HCT116 (cell line): ENCODE data around the gene INPP5K. TPM values are rescaled to one million over a fixed set of nuclear protein-coding genes. Genes with fewer than 3 reads are reported as not detected.

Experiments used
- ATAC-seq: fragments of 200-7000 bp; cut with Tn5 transposase; 2 replicates; pipeline ENCODE4 v1.9.1; 2020; ENCODE audit warnings: mild to moderate bottlenecking, moderate library complexity
- BruUV-seq: library from RNA; stranded (reverse); fragments of 400-500 nt; replicated peaks from 2 replicates; lab custom pipeline; 2021; lab: Mats Ljungman, UMichigan
- CTCF ChIA-PET: fragments of 300-600 bp; sonication (Branson Sonifier 250); formaldehyde crosslinking; loops from one replicate; lab custom pipeline; 2021; ENCODE audit warnings: antibody characterized with exemption; lab: Charles Lee
- POLR2A ChIA-PET: fragments of 300-600, 350-600 bp; sonication (Branson Sonifier 250); formaldehyde crosslinking; loops from one replicate; lab custom pipeline; 2021; ENCODE audit warnings: antibody characterized with exemption; lab: Charles Lee
- RAD21 ChIA-PET, 2 experiments: fragments of 300-600 bp; sonication (Branson Sonifier 250); formaldehyde crosslinking; loops; one replicate each; lab custom pipeline; 2023; ENCODE audit warnings: low total read pairs in 2 of 2; ENCODE audit not compliant: uncharacterized antibody in 2 of 2, unreplicated experiment in 2 of 2, low non-redundant PET in 1 of 2; lab: Charles Lee
- DNase-seq: peaks from one replicate; pipeline ENCODE4 v3.0.0-alpha.2; 2010; ENCODE audit warnings: low read depth, low spot score
- H2AFZ ChIP-seq: fragments of 200-600 bp; shearing (Covaris generic), sonication (generic); 2 replicates; pipeline ENCODE4 v1.6.1; 2017; ENCODE audit warnings: low read depth, mixed run types, mixed read lengths, antibody characterized with exemption, low read length; ENCODE audit not compliant: poor library complexity, severe bottlenecking
- H3K27ac ChIP-seq: 2 replicates; pipeline ENCODE4 v1.5.1; 2012; ENCODE audit warnings: low read depth, low read length
- H3K27me3 ChIP-seq: fragments of 200-600 bp; sonication (generic); 2 replicates; pipeline ENCODE4 v1.6.1; 2016; ENCODE audit warnings: mixed run types, low read length, mixed read lengths; ENCODE audit not compliant: insufficient read depth
- H3K36me3 ChIP-seq, 2 experiments: fragments of 200-500 bp in 1 of 2; fragments of 200-600 bp in 1 of 2; sonication (Bioruptor generic) in 1 of 2; sonication (generic) in 1 of 2; 2 replicates each; pipeline versions ENCODE4 v1.5.1 to v1.6.1; 2014 to 2016; ENCODE audit warnings: low read length in 2 of 2, inconsistent platforms in 1 of 2, mixed read lengths in 1 of 2, mixed run types in 1 of 2; ENCODE audit not compliant: insufficient read depth in 2 of 2, control insufficient read depth in 1 of 2
- H3K4me1 ChIP-seq, 2 experiments: fragments of 200-600 bp in 1 of 2; sonication (generic) in 1 of 2; 2 replicates each; pipeline versions ENCODE4 v1.5.1 to v1.6.1; 2012 to 2017; ENCODE audit warnings: low read length in 2 of 2, inconsistent platforms in 1 of 2, mild to moderate bottlenecking in 1 of 2, mixed read lengths in 1 of 2, mixed run types in 1 of 2, moderate library complexity in 1 of 2; ENCODE audit not compliant: insufficient read depth in 2 of 2, control insufficient read depth in 1 of 2
- H3K4me2 ChIP-seq: fragments of 200-600 bp; sonication (generic); 2 replicates; pipeline ENCODE4 v1.6.1; 2017; ENCODE audit warnings: mixed run types, low read length, mixed read lengths
- H3K4me3 ChIP-seq, 2 experiments: fragments of 200-600 bp in 1 of 2; sonication (generic) in 1 of 2; replicated peaks in 1 of 2; 2 replicates each; pipeline ENCODE4 v1.5.1; 2011 to 2016; ENCODE audit warnings: low read length in 2 of 2, control low read depth in 1 of 2, low read depth in 1 of 2, mild to moderate bottlenecking in 1 of 2, mixed read lengths in 1 of 2, mixed run types in 1 of 2
- H3K79me2 ChIP-seq: fragments of 200-600 bp; sonication (generic); 2 replicates; pipeline ENCODE4 v1.6.1; 2017; ENCODE audit warnings: mild to moderate bottlenecking, mixed run types, low read length, moderate library complexity, mixed read lengths; ENCODE audit not compliant: insufficient read depth
- H3K9ac ChIP-seq: fragments of 200-600 bp; sonication (generic); 2 replicates; pipeline ENCODE4 v1.6.1; 2016; ENCODE audit warnings: low read length, mixed read lengths
- H3K9me2 ChIP-seq: fragments of 200-600 bp; sonication (generic), shearing (Covaris generic); 2 replicates; pipeline ENCODE4 v1.6.1; 2017; ENCODE audit warnings: mixed run types, mild to moderate bottlenecking, moderate library complexity; ENCODE audit not compliant: insufficient read depth
- H3K9me3 ChIP-seq, 2 experiments: fragments of 200-500 bp in 1 of 2; fragments of 200-600 bp in 1 of 2; sonication (Bioruptor generic) in 1 of 2; sonication (generic) in 1 of 2; 2 replicates each; pipeline ENCODE4 v1.6.1; 2014 to 2017; ENCODE audit warnings: low read length in 2 of 2, mixed read lengths in 2 of 2, inconsistent platforms in 1 of 2, low read depth in 1 of 2, mild to moderate bottlenecking in 1 of 2, mixed run types in 1 of 2, moderate library complexity in 1 of 2; ENCODE audit not compliant: control insufficient read depth in 1 of 2, insufficient read depth in 1 of 2
- H4K20me1 ChIP-seq: fragments of 200-600 bp; sonication (generic), shearing (Covaris generic); 2 replicates; pipeline ENCODE4 v1.6.1; 2017; ENCODE audit warnings: mixed run types, mild to moderate bottlenecking, moderate library complexity; ENCODE audit not compliant: insufficient read depth
- CBX3 ChIP-seq: IDR thresholded peaks from 2 replicates; pipeline ENCODE4 v1.6.1; 2012; ENCODE audit warnings: low read depth
- CEBPB ChIP-seq: IDR thresholded peaks from 2 replicates; pipeline ENCODE4 v1.6.1; 2012; ENCODE audit warnings: low read depth
- ELF1 ChIP-seq: IDR thresholded peaks from 2 replicates; pipeline ENCODE4 v1.6.1; 2012; ENCODE audit warnings: low read depth, borderline replicate concordance
- EZH2 ChIP-seq: fragments of 200-600 bp; sonication (generic); IDR thresholded peaks from 2 replicates; pipeline ENCODE4 v1.6.1; 2017; ENCODE audit warnings: antibody characterized with exemption, mixed run types
- FOSL1 ChIP-seq: IDR thresholded peaks from 2 replicates; pipeline ENCODE4 v1.6.1; 2012; ENCODE audit warnings: low read depth
- JUND ChIP-seq: IDR thresholded peaks from 2 replicates; pipeline ENCODE4 v1.6.1; 2012
- POLR2AphosphoS5 ChIP-seq: IDR thresholded peaks from 2 replicates; pipeline ENCODE4 v1.6.1; 2011; ENCODE audit warnings: mild to moderate bottlenecking, low read depth, low read length, moderate library complexity
- RAD21 ChIP-seq: IDR thresholded peaks from 2 replicates; pipeline ENCODE4 v1.6.1; 2012; ENCODE audit warnings: low read depth, mild to moderate bottlenecking
- REST ChIP-seq: IDR thresholded peaks from 2 replicates; pipeline ENCODE4 v1.6.1; 2012; ENCODE audit warnings: low read depth
- TCF7L2 ChIP-seq: IDR thresholded peaks from 2 replicates; pipeline ENCODE4 v1.7.0; 2011; ENCODE audit warnings: borderline replicate concordance, inconsistent platforms; ENCODE audit not compliant: insufficient read depth, insufficient read length; ENCODE audit errors: extremely low read depth
- ZFX ChIP-seq: fragments of 450-650 bp; IDR thresholded peaks from 2 replicates; pipeline ENCODE4 v1.6.1; 2017
- ZNF274 ChIP-seq: fragments of 200-500 bp; sonication (Bioruptor generic); IDR thresholded peaks from 2 replicates; pipeline ENCODE4 v1.6.1; 2014; ENCODE audit warnings: mild to moderate bottlenecking, low read depth, low read length, inconsistent platforms
- intact Hi-C: fragments of 100-400 bp; cut with micrococcal nuclease; formaldehyde crosslinking; loops from 2 replicates; pipeline ENCODE4 v1.10.0; 2022
- total RNA-seq: library from RNA; stranded (reverse); gene quantifications from one replicate; pipeline ENCODE4 v1.2.1, GENCODE V29; 2021; ENCODE audit not compliant: unreplicated experiment

The INPP5K gene
- total RNA-seq, 1 experiment from 2014 or later: 25.6 TPM

GRCh38 chr17:1460233-1460632 is 56.2 kb downstream of the INPP5K start:
- peak overlapping the region; percentile 60 for H3K4me2 ChIP-seq
- RAD21 ChIA-PET: no interaction called here
- intact Hi-C loops: loop anchor here (5.0 kb wide), 1 partner anchor 57 kb away; the partner anchor contains the start of gene INPP5K
- ATAC-seq (no peak), DNase-seq (no peak)
- POLR2A ChIA-PET: no interaction called here
- no peak overlapping the region for H3K4me3 ChIP-seq
- H3K27ac ChIP-seq: peak overlapping the region; percentile 37; the same call in 1 of the 2 replicates
- H3K9me3 ChIP-seq: no peaks in the 10 kb centered on the region
- H3K9ac ChIP-seq: peak overlapping the region; percentile 6
- H2AFZ ChIP-seq: no peak overlapping the region
- CTCF ChIA-PET: interaction anchor here (0.7 kb wide), 1 partner anchor 94 kb away, joined by 4 read pairs; no protein-coding TSS in a partner anchor
- H3K9me2 ChIP-seq: no peaks in the 10 kb centered on the region
- H3K4me1 ChIP-seq: peaks cover 36 to 63% of the 10 kb centered on the region in 2 experiments
- no peaks in the 10 kb centered on the region for H3K27me3 ChIP-seq
- TF ChIP-seq ELF1 (no peak), RAD21 (no peak), JUND (peak; percentile 61), EZH2 (no peak), ZNF274 (no peak), ZFX (no peak), FOSL1 (peak; percentile 59; the same call in 1 of the 2 replicates), TCF7L2 (no peak), CEBPB (no peak), CBX3 (no peak), POLR2AphosphoS5 (peak; percentile 48; the same call in 1 of the 2 replicates), REST (no peak)
- H3K36me3 ChIP-seq: no peaks in the 10 kb centered on the region; a peak in 1 of 4 replicates
- no peaks in the 10 kb centered on the region for H4K20me1 ChIP-seq
- H3K79me2 ChIP-seq: peaks cover 18% of the 10 kb centered on the region
- no TSS peak for BruUV-seq
